CD4-positive, alpha-beta T cell treated with Interleukin-21 for 1 hour (primary cell): ENCODE results near the gene KCTD18.

Experiments
- DNase-seq: peaks from one replicate; pipeline ENCODE4 v3.0.0-alpha.2; 2020

KCTD18 gene

DNA sequence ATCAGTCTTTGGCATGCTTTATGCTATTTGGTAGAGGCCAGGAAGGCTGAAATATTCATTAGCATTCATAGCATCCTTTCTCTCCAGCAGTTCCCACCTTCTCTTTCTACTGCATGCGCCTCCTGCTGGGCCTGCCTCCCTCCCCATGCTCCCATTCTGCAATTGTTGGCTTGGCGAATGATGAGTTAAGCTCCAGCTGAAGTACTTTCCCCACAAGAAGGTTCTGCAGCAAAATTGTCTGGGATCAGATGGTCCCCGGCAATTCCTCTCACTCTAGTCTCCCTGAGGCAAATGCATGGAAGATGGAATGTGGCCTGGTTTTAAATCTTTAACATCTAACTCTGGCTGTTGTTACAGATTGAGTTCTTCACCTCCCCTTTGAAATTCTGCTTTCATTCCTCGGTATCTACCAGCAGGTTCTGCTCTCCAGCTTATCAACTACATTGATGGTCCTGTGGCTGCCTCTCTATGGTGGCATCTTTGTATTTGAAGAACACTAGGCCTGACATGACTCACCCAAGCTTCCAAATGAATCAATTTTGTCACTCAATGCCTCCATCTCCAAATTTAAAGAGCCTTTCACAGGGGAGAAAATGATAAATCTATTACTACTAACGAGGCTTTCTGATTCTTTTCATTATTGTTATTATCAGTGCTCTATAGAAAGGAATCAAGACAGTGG, 55.9 kb downstream of the KCTD18 start:
- DNase-seq = no peak

DNA sequence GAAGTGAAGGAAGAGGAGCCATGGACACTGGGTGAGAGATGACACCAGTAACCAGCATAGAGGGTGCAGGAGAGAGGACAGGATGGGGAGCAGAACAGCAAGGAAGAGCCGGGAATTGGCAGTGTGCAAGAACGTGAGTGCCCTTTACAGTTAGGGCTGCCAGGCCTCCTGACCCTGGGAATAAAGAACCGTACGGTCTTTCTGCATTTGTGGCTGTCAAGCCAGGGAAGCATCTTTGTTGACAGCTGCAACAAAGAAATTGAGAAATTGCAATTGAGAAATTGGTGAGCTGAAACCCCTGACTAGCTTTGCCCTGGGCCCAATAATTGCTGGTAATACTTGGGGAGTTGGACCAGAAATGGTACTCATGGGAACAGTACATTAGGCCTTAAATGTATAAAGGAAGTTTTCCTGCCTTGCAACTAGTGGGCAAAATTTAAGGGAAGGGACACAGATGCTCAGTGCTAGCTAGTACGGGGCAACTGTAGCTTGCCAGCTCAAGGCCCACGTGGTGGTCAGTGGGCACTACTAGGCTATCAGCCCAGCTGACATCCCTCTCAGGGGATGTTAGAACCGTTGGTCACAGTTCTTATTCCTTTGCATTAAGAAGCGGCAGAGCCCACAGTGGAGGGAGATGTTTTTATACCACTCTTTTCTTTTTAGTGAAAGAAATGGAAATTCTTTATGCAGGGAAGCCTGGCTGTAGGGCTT, 56.6 kb downstream of the KCTD18 start:
- DNase-seq = no peak

DNA sequence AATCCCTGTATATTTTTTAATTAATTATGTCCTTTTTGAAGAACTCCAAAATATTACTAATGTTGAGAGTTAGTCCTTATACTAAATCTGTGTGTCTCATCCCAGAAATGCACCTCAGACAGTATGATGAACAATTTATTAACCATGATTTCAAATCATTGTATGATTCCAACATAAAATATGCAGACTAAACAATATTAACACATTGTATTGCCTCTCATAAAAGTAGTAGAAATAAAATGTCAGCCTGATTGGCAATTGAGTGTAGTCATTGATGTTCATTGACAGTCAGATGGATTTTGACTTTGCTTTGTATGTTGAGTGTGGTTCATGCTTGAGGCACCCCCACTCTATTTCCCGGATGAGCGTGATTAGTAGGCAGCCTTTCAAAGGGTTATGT, 57.5 kb downstream of the KCTD18 start:
- DNase-seq = no peak

DNA sequence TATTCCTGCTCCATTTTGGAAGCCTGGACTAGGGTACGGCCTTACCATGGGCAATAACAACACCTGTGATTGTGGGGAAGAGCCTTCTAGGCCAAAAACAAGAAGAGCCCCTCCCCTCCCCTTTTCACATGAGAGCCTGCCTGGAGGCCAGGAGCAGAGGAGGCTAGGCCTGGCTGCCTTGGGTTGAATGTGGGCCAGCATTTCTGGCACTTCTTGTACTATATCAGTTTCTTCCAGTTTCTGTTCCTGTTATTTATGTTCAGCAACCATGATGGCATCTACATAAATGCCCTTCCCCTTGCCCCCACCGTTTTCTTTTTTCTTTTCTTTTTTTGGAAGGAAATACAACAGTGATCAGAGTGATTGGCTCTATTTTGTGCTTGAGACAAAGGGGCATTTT, 58.4 kb downstream of the KCTD18 start:
- DNase-seq = no peak

DNA sequence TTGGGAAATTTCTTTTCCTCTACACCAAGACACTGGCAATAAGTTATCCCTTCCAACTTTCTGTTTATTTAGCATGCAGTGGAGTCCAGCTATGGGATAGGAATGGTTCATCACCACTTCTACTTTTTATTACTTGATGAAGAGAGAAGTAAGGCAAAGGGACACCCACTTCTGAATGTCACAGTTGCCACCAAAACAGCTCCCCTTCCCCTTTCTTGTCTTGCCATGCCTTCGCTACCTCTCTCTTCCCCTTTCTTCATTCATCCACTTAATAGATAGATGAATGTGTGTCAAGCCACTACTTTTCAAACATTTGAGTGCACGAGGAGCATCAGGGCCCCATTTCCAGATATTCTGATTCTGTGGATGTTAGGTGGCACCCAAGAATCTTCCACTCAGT, 59.6 kb downstream of the KCTD18 start:
- no peak for DNase-seq

DNA sequence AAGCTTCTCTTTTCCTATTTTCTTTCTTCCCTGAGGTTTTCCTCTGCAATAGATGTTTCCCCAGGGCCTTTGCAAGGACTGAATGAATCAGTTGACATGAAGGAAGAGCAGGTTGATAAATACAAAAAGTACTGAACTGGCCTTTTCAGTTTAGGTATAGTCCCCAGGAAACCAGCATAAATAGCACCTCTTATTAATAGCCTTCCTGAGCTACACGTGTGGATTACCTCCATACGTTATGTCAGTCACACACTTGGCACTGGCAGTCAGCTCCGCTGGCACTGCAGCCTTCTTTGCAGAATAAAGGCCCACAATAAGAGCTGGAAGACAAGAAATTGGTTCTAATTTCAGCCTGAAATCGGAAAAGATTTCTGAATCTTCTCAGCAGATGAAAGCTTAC, 60.7 kb downstream of the KCTD18 start:
- DNase-seq = no peak

DNA sequence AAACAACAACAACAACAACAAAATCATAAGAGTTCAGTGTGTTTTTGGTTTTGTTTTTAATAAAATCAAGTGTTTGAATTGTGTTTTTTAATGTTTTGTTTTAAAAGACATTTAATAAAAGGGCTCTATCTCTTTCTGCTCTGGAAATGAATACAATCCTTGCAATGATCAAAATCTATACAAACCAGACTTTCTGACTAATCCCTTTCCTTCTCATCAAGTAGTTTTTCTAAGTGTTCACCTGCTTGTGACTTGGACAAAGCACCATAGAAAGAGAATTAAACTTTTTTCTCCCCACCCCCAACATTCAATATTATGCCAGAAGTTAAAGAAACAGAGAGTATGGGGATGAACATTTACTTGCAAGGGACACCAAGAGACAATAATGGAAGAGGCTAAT, 61.4 kb downstream of the KCTD18 start:
- no peak for DNase-seq

DNA sequence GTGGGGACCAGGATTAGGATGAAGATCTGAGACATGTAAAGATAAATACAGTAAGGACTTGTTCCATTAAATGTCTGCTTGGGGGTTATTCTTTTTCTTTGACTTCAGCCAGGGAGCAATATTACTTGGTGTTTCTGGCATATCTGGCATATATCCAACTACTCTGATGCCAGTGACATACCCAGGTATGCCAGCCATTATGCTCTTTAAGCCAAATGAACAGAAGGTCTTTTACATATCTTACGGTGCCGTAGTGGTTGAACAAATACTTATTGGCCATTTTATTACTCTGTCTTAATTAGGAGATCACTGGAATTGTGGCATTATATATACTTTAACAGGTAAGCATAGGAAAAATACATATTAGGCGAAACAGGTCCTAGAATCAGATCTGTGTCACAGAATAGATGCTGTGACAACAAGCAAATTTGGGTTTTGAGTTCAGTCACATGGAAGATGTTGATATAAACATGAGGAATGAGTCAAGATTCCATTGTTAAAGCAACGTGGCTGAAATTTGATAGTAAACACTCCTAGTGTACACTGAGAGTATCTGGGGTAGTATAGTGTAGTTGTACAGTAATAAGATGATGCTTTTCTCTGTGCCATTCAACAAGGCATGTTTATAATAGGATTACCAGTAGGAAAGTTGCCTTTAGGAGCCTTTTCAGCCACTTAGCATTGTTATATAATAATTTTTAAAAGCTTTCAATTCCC, 62.6 kb downstream of the KCTD18 start:
- no peak for DNase-seq

DNA sequence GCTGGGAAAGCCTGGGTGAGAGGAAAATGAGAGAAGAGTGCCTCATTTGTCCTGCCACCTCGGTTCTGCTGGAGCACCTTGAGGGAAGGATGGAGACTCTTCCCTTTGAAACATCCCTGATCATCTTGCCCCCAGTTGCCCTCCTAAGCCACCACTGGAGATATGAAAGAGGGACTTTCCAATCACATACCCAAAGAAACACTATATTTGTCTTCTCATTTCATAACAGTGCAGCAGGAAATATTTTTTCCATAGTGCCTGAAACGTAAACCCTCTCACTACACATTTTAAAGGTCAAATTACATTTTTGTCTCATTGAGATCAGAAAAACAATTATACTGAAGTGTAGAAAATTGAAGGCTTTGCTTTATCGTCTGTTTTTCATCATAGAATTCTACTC, 63.3 kb downstream of the KCTD18 start:
- no peak for DNase-seq

DNA sequence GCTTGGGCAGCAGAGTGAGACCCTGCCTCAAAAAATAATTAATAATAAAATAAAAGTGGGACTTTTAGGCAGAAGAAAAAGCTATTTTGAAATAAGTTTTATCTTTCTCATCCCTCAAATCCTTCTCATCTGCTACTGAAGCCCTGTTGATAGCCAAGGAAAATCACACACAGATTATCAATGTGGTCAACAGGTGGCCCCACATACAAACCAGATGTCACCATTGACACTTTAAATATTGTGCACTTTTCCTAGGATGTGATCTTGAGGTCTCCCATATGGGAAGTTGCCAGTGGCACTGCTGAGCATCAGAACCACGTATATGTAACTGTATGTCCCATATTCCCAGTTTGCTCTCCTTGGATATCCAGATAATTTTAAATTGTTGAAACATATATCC, 64.6 kb downstream of the KCTD18 start:
- DNase-seq = no peak

DNA sequence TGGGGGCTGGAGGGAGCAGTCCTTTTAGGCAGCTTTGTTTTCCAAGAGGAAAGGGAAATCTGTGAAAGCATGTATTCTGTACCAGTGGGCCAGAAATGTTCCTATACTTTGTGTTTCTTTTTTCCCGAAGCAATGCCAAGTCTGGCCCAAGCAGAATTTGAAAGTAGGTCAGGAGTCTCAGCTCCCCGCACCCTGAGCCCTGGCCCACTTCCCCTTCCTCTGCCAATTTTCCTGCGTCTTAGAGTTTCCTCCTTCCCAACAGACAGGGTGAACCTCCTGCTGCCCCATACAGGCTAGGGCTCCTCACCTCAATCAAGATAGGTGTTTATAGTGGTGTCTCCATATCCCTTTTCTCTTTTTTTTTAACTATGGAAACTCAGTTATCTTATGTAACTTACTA, 65.3 kb downstream of the KCTD18 start:
- no peak for DNase-seq

DNA sequence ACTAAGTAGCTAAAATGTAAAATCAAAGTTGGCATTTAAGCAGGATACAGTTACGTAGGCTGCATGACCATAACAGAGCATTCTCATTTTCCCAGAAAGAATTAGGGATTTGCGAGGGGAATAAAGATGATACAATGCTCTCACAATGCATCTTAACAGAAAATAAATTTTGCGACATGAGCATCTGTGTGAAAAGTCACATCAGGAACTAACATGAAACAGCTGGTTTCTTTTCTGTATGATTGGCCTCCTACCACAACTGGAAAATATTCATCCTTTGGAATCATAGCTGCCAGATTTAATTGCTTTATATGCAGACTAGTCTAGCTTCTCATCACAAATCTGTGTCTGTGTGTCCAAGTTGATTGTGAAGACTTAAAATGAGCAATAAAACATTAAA, 66.0 kb downstream of the KCTD18 start:
- no peak for DNase-seq

DNA sequence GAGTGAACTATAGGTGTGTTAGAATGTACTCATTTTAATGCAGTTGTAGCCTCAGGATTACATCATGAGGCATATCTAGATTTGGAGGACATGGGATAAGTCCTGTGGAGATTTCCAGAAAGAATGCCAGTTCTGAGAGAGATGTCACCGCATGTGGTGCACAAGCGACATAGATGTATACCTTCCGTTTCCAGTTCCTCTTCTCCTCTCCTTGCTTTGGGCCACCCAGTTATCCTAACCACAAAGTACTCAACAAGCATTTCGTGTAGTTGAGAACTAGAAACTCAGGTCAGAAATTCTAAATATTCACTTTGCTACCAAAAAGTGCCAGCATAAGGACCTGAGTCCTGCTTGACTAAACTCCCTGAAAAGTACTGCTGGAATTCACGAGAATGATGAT, 66.5 kb downstream of the KCTD18 start:
- no peak for DNase-seq

DNA sequence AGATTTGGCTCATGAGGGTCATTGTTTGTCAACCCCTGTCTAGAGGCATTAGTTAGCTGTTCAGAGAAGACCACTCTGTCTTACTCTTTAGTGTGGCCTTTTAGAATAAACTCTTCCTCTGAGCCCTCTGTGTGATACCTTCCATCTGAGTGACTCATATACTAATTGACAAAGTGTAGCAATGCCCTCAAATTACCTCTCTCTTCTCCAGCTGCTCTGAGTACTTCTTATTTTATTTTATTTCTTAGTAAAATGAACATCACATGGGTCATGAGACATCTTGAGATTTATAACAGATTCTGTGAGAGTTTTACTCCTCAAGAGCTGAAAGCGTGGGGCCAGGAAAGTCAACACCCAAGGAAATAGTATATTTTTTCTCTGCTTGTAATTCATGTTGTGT, 67.4 kb downstream of the KCTD18 start:
- DNase-seq = no peak

DNA sequence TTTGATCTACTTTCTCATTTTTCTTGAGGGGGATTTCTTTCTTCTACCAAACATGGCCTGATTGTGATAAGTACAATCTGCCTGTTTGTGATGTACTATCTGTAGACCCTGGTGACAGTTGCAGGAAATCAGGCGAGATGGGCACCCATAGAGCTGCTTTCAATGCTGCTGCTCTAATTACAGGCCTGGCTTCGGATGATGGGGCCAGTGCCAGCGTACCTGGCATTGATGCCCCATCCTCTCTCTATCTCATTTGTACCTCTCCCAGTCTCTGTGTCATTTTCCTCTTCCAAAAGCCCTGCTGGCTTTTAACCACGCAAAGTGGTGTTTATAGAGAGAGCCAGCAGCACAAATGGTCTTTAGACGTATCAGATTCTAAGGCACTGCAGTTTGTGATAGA, 69.9 kb downstream of the KCTD18 start:
- DNase-seq = no peak
